Activated CD4-positive, alpha-beta T cell treated with anti-CD3 and anti-CD28 coated beads, Interleukin-2, amount 50 U/mL, for 4 hours (primary cell): ENCODE data around the gene EEFSEC.

Experiments used
- DNase-seq, 2 experiments: peaks; one replicate each; pipeline ENCODE4 v3.0.0-alpha.2; 2020

Gene EEFSEC

DNA sequence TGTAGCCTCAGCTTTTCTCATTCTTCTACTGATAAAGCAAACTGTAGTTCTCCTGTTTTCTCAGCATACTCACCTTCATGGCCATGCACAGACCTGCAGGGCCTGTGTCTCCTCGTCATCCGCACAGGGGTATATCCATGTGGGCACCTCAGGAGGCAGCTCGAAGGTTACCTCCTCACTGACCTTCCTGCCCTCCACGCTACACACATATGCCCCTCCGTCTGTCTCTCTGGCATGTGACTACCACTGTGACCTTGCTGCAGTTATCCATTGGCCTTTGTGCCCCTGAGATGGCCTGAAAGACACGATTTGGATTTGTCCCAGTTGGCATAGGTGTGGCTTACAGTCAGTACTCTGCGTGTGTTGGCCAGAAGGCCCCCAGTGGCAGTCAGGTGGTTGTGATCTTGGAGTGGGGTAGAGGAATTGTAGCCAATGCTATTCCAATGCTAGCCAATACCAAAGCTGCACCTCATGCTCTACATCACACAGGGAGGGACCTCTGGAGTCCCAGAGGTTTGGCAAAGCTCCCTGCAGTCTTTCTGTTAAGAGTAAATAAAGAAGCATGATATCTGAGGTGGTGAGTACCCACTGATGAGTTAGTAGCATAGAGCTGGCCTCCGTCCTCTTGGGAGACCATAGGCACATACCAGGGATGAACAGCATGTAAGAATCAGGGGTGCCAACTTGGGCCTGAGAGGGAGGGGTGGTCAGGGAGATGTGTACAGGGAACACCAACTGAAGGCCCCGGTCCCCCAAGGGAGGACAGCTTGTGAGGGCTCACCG lies 143.4 kb downstream of the EEFSEC start:
- DNase-seq = no peak

DNA sequence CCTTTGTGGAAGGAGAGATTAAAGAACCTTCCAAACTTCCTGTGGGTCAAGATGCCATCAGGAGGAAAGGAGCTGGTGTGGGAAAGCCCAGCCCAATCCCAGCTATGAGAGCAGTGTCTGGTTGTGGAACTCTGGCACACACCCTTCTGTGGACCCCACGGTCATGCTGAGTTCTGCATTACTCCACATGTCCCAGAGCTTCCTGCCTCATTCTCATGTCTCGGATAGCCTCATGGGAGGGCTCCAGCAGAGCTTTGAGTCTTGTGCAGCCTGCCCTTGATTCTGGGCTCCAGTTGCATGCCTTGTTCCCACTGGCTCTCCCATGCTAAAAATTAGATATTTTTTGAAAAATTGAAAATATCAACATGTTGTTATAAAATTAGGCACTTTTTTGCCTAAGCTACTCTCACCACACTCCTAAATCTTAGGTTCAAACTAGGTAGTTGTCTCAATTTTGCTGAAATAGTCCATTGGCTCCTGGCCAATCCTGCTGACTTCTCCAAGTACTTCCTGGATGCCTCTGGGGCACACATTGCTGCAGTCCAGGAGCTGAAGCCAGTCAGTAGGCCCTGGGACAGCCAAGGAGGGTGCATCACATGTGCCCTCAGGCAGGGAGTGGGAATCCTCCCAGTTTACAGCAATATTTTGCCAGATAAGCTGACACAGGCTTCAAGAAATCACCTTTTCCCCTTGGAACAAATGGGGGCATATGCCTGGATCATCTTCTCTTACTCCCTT lies 144.3 kb downstream of the EEFSEC start:
- DNase-seq = no peak

DNA sequence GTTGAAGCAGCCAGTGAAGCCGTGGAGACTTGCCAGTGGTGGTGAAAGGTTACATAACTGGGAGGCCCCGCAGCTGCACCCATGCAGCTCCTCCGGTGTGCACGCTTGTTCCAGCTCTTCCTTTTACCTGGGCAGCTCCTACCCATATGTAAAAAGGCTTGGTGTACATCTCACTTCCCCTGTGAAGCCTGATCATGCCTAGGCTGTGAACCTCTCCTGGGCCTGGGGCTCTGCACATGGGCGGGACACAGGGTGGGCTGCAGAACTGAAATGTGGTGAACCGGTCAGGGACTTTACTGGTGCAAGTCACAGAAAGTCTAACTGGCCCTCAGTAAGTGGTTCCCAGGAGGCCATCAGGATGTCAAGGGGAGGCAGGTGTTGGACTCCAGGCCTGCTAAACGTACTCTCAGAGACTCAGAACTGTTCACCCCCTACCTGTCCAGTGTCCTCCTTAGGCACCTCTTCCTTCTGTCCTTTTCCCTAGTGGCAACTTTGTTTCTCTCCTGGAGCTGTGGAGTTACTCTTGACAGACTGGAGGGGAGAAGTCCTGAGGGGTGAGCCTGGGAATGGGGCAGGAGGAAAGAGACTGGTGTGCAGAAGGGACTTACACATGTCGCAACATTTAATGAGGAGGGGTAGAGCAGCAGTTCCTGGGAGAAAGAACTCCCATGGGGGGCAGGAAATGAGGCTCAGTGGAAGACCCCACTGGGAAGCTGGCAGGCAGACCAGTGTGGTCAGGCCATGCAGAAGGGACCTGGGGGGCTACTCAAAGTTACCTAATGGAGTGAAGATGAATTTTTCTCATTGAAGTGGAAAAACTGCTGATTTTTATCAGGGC lies 148.1 kb downstream of the EEFSEC start:
- no peak for DNase-seq

DNA sequence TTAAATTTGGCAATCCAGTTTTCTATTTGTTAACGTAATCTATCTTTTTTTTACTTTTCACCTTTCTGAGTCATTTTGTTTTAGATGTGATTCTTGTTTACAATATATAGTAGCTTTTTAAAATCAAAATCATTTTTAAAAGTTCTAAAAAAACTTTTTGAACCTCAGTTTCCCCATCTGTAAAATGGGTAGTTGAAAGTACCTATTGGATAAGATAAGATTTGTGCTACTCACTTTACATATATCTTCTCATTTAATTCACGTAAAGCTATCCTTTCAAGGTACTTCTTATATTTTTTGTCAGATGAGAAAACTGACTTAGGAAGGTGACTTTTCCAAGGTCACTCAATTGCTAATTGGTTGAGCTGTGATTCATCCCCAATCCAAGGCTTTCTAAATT lies 153.2 kb downstream of the EEFSEC start:
- no peak for DNase-seq

DNA sequence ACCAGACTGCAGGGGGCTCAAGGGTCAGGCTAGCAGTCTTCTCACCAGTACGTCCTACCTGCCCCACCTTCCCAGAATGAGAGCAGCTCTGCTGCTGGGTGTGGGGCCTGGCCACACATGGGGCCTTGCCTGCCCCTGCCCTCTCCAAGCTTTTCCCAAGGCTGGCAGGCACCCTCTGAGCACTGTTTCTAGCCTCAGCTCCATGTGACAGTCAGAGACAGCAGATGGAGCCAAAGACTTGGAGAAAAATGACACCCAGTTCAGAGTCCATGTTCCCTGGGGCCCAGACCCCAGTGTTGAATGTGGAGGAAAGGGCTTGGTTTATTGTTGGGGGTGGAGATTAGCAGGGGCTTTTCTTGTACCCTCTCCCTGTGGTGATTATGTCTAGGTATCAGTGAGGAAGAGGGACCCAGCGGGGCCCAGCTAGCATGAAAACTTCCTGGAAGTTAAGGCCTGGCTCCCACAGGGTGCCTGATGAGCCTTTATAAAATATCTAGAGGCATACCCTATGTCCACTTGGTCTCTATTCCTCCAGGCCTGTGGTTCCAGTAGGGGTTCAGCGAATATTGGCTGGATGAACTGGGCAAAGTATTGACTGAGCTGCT lies 153.8 kb downstream of the EEFSEC start:
- DNase-seq = no peak

DNA sequence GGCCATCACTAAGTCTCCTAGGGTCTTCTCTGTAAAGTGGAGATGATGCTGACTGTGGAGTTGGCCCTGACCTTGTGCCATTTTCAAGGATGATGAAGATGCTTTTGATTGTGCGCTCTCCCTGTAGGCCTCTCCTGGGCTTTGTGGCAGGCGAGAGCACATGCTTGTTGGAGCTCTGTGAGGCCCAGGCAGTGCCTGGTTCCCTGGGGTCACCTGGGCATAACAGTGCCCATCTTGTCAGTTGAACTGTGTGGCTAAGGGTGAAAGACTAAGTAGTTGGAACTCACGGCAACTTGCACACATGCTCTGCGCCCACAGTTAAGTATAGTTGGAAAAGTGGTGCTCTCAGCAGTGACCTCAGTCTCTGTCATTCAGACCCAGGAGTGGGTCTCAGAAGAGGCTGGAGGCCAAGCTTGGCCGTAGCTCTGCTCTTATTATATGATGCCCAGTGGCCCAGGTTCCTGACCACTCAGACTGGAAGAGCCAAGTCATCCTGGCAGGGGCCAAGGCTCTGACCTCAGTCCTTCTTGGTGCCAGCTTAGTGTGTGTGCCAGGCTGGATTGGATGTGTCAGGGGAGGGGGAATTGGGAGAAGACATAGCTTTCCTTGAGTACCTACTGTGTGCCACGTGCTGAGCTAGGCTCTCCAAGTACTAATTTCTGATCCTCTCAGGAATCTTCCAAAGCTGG lies 154.6 kb downstream of the EEFSEC start:
- no peak for DNase-seq

DNA sequence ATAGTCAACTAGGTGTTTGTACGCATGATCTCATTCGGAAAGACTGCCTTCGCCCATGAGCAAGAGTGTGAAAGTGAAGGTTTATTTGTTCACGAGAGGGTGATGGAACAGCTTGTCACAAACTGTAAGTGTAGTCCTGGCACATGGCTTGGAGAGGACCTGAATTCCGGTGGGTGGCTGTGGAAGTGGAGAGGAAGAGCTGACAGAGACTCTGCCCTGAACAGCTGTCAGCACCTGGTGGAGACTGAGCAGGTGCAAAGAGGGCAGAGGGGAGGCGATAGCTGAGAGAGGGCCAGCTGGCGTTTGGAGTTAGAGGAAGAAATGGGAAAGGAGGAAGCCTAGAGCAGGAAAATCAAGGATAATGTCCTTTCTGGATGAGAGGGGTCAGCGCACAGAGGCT lies 155.7 kb downstream of the EEFSEC start:
- DNase-seq = no peak

DNA sequence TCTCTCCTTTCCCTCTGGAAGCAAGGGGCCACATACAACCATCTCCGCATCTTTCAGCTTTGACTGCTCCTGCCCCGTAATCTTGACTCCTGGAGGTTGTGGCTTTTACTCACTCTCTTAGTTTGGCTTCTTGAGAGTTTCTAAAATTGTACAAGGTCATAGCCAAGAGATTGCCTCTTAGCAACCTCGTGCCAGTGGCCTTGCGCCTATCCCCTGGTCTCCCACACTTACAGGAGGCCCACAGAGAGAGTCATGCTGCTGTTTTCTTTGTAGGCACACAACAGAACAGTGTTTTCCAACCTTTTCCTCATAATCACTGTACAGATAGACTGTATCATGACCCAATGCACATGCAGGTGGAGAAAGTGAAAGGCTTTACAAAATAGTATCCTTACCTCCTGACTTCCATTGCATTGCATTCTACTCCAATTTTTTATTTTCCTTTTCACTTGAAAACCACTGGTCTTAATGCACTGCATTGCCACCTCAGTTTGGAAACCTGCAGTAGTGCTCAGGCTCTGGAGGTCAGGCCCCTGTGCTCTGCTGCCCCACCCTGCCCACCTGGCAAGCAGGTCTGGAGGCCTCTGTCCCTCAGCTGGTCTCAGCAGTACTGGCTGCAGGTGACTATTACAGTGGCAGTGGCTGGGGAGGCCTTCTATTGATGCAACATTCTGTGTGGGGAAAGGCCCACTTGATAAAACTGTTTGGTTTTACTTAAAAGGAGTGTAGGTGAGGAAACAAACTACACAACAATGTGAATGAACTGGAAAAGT lies 157.2 kb downstream of the EEFSEC start:
- DNase-seq = no peak

DNA sequence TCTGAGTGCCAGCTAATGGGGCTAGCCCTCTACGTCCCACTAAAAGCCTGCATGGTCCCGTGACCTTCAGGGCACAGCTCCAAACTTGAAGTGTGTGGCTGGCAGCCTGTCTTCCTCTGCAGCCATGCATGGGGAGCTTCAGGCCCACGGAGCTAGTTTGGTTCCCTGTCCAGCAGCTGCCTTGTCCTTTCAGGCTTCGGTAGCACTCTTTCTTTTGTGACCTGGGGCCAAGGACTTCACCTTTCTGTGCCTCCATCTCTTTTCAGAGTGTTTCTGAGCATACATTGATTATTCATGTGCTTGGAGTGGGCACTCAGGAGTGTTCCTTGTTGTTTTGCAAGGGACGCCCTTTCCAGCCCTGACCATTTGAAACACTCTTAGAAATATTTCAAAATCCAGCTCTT lies 158.2 kb downstream of the EEFSEC start:
- DNase-seq = no peak

DNA sequence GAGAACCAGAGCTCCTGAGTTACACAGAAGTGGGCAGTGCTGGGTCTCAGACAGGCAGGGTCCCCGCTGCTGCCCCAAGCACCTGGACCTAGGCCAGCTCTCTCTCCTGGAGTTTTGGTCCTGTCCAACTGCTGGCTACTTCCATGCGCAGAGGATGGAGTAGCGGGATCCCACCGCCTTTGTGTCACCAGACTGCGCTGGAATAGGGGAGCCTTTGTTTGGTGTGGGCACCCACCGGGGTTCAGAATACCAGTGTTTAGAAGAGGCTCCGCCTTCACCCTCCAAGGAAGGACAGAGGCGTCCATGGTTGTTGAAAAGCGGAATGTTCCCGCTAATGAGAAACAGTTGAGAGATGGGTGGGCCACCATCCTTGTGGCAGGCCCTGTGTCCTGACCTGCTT lies 159.0 kb downstream of the EEFSEC start:
- no peak for DNase-seq

DNA sequence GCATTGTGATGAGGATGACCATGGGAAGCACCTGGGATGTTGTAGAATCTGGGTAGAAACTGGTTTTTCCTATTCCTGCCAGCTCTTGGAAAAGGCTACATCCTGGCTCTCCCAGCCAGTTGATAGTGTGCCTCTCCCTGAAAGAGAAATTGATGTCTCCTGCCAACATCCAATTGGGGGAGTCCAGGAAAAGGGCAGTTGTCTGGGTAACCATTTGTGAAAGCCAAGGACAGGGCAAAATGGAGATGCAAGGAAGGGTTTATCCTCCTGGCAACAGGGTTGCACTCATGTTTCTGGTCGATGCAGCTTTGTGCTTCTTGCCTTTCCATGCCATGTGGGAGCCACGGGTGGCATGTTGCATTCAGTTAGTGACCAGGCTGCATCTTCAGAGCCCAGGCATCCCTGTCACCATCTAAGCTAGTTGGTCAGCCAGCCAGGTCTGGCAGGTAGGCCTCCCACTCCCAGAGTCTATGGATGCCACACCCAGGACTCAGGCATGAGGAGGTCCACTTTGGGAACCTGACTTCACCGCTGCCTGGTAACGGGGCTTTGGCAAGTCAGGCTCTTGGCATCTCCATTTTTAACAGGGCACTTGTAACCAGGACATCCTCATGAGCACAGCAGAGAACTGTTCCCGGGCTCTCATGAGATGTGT lies 159.9 kb downstream of the EEFSEC start:
- no peak for DNase-seq

DNA sequence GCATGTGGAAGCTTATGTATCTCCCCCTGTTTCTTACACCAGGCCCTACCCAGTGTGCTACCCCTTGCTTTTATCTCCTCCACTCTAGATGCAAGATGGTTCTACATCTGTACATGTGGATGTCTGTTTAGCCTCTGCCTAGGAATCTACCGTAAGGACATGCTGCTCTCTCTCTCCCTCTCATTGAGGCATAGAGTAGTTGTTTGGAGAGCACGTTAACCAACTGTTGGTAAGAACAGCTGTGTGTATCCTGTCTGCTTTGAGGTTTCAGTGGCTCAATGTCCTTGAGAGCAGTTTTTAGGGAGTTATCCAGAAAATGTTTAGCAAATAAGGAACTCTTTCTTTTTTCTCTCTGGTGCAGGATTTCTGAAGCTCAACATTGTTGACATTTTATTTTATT lies 160.7 kb downstream of the EEFSEC start:
- DNase-seq = no peak

DNA sequence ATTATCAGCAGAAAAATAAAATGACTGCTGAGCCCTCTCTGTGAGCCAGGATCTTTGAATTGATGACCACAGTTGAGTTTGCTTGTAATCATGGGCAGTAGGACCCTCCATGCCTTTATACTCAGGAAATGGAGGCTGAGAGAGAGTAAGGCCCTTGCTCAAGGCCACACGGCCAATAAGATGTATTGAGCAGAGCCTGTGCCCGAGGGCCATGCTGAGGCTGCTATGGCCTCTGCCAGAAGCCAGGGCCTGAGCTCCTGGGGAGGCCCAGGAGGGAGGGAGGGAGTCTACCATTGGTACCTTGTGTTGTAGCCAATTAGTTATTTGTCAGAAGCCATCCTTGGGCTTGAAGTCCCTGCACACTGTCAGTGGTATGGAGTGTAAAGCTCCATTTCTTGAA lies 162.0 kb downstream of the EEFSEC start:
- DNase-seq = no peak

DNA sequence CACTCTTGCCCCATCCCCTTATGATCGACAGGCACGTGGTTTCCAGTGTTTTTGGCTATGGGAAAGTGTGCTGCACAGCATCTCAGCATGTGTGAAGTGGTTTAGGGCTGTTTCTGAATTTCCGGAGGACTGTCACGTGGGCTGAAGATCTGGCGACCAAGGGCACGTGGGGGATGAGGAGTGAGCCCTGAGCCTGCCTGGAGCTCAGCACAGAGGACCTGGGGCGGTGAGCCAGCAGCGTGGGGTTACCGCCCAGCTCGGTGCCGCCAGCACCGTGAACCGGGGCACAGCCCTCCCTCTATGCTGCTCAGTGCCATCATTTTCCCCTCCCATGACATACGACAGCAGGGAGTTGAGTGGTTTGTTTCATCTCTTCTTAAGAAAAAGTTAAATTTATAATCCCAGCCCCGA lies 163.2 kb downstream of the EEFSEC start:
- DNase-seq = peak; percentile 51 to 59

DNA sequence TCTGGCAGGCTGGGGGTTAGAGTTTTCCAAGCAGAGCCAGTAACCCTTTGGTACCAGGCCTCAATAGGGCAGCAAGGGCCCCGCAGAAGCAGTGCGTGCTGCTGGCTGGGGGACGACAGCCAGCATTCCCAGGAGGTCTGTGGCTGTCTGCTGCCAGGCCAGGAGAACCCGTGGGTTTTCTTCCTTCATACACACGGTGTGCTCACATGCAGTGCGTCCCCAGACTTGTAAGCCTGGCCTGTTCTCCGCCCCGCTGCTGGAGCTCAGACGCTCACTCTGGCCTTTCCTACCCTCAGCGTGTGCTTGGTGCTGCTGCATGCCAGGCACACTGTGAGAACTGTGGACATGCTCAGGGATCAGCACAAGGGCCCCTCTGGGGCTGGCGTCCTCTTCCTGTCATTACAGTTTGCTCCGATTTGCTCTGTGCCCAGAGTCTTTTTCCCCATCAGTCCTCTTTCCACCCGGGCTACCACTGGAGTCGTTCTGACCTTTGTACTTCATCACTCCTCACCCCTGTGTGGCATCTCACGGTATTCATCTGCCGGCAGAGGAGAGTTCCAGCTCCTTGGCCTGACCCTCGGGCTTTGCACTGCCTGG lies 163.9 kb downstream of the EEFSEC start:
- no peak for DNase-seq

DNA sequence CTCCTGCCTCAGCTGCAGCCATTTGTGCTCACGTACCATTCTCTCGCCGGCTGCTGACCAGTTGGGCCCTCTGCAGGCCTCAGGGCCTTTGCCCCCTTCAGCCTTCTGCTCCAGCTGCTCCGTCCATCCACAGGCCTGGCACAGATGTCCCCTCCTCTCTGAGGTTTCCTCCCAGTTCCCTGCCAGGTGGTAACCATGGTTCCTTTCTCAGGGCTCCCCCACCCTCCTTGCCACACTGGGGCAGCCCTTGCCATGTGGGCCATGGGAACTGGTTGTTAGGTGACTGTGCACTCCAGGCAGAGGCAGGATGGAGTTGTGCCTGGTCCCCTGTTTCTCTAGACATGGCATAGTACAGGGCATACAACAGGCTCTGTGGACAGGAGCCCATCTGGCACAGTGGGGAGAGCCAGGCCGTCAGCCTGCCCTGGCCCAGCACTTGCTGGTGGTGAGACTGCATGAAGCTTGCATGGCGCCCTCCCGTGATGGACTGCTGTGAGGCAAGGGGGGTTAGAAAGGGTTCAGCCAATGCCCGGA lies 164.5 kb downstream of the EEFSEC start:
- no peak for DNase-seq

DNA sequence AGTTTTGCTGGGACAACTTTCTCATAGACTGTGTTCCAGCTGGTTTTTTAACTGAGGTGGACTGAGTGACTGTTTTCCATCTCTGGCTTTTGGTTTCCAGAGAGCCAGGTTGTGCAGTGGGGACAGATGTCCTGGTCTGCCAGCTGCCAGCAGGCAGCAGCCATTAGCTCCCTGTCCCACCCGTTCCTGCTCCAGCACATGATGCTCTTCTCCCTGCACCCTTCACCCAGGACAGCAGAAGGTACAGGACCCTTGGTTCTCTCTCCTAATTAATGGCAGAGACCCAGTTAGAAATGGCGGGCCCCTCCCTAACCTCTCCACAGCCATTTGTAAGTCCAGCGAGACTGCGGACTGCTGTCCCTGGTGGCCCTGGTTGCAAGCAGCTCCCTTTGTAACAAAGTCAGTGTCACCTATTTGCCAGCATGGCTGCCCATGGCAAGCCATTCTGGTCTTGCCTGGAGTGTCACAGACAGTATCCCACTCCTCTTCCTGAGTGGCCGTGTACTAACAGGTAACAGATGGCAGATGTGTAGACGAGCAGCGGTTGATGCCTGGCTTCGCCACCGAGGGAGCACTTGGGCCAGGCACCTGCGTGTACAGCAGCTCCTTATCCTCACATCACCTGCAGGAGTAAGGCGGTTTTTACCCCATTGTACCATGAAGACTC lies 165.1 kb downstream of the EEFSEC start:
- DNase-seq = no peak

DNA sequence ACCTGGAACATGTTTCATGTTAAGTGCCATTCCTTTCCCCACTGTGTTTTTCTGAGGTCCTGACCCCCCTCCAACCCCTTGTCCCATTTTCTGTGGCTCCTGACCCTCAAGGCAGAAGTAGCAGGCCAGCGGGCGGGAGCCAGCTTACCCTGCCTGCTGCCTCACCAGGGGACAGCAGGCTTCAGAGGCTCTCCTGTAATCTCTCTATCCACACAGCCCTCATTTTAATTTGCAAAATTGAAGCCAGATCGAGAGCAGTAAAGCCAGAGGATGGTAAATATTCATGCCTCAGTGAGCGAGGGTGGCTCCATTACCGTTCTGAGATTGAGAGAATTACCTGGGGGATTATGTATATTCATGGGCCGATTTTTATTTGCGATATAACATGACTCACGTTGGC lies 165.8 kb downstream of the EEFSEC start:
- DNase-seq = no peak

DNA sequence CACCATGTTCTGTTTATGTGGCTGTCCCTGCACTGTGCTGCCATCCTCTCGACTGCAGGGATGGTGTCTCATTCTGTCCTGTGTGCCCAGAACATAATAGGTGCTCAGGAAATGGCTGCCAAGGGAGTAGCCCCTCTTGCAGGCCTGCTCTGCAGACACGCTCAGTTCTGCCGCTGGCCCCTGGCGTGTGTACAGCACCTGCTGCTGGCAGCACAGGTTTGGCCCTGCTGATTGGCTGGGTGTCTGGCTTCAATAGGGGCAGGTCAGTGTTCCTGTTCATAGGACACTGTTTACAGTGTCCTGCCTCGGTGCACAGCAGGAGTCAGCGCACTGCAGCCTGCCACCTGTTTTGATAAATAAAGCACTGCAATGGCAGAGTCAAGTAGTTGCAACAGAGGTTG lies 166.5 kb downstream of the EEFSEC start:
- DNase-seq = no peak
